ENCODE measurements around the gene RBM28.

GRCh38 chr7:128351296-128352152 lies 7.8 kb upstream of the RBM28 start:
- TF ChIP-seq CTCF (optimal IDR thresholded peaks at IDR 0.05 in 1 of 3, IDR thresholded peaks at IDR 0.05 in 1 of 3, conservative IDR thresholded peaks at IDR 0.05 in 1 of 3; ENCODE audit: extremely low read depth in 1 of 3, insufficient read depth in 2 of 3, low read length in 3 of 3) (no peak), EZH2 (IDR thresholded peaks at IDR 0.05; ENCODE audit: low read length) (no peak)

All from keratinocyte (primary cell).